ENCODE measurements around the gene PLCXD3.

The PLCXD3 gene

DNA sequence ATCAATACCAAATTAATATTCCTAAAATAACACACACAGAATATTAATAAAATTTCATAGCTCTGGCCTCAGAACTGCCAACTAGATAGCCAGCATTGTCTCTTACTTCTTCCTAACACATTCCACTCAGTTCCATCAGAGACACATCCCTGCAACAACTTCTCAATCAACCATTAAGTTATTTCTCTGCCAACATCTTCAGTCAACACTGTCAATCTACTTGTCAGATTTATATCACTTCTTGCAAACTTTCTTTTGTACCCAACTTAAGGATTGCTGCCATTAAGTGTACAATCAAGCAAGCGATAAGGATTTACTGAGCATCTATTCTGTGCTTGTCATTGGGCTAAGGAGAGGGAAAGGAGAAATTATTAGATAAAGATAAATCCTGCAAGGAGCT lies 50.8 kb downstream of the PLCXD3 start:
- H3K9me3 Mint-ChIP-seq, result no peaks in the 10 kb centered on the region
- H3K27me3 Mint-ChIP-seq (ENCODE audit: low read depth), result no peaks in the 10 kb centered on the region
- no peak overlapping the region for H3K4me3 Mint-ChIP-seq
- H3K4me1 Mint-ChIP-seq (ENCODE audit: low read depth), result no peaks in the 10 kb centered on the region
- no peak for DNase-seq (ENCODE audit: low spot score)
- H3K36me3 Mint-ChIP-seq (ENCODE audit: low read depth), result no peaks in the 10 kb centered on the region
- H3K27ac Mint-ChIP-seq, result no peak overlapping the region

DNA sequence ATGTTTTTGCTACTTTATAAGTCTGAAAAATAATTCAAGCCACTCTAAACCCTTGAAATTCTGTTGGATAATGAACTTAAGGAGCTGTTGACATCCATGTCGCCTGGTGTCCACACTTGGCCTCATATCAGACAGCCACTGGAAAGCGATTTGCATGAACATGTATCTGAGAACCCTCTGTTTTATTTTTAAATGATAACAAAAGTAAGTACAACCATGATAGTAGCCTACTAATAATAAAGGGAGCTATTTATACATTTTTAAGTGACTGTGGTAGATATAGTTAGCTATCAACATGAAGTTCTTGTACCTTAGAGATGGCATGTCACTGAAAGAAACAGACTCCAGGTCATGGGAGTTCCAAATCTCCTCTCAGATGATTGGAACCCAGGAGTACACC lies 53.3 kb downstream of the PLCXD3 start:
- H3K27ac Mint-ChIP-seq, result no peak overlapping the region
- DNase-seq (ENCODE audit: low spot score), result no peak
- no peak overlapping the region for H3K4me3 Mint-ChIP-seq
- H3K4me1 Mint-ChIP-seq (ENCODE audit: low read depth), result no peaks in the 10 kb centered on the region
- H3K9me3 Mint-ChIP-seq, result no peaks in the 10 kb centered on the region
- peaks cover 2% of the 10 kb centered on the region for H3K27me3 Mint-ChIP-seq (ENCODE audit: low read depth)
- no peaks in the 10 kb centered on the region for H3K36me3 Mint-ChIP-seq (ENCODE audit: low read depth)

DNA sequence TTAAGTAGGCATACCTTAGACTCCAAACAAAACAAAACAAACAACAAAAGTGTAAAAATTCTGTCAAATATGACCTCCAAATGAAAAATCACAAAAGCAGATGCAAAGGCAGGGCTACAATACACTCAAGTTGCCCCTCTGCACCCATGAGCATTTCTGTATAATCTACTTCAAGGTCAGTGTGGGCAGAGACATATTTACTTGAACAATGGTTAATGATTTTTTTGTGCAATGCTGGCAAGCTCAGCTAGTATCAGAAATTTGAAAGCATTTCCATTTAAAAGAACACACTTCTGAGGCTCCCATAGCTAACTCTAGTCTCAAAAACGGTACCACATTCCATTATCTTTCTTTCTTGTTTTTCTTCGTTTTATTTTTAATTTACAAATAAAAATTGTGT lies 57.9 kb downstream of the PLCXD3 start:
- H3K36me3 Mint-ChIP-seq (ENCODE audit: low read depth), result no peaks in the 10 kb centered on the region
- no peak overlapping the region for H3K4me3 Mint-ChIP-seq
- no peak for DNase-seq (ENCODE audit: low spot score)
- no peaks in the 10 kb centered on the region for H3K9me3 Mint-ChIP-seq
- H3K27ac Mint-ChIP-seq, result no peak overlapping the region
- H3K27me3 Mint-ChIP-seq (ENCODE audit: low read depth), result peaks cover 2% of the 10 kb centered on the region
- H3K4me1 Mint-ChIP-seq (ENCODE audit: low read depth), result no peaks in the 10 kb centered on the region

DNA sequence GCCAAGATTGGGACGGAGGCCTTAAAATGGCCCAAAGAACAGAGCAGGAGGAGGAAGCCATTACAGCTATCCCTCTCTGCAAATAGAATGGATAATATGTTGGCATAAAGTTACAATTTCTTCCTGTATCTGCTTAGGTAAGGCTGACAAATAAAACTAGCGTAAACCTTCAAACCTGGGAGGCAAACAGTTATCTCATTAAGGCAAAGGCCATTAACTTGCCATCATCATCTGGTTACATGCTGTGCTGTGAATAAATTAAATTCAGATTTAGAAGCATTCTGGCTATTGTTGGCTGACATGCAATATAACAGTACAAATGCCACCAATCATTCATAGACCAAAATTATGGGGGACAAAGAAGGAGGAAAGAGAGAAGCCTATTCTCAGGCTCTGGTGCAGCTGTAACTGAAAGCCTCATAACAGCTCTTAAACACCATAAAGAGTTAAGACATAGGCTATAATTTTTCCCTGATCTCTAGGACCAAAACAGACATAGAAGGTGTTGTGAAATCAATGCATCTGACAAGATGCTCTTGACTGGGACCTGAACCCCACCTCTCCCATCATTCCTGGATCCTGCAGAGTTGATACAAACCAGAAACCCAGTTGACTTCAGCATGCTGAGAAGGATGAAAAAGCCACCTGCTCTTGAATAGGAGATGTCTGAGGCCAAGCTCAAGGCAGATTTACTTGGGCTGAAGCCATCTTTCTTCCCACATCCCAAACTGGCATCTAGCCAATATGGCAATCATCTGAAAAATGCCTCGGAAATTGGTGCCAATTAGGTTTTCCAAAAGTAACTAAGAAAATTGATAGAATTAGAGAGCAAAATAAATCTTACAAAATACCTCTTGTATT lies 62.5 kb downstream of the PLCXD3 start:
- Mint-ChIP-seq H3K27ac (no peak overlapping the region), H3K36me3 (ENCODE audit: low read depth) (no peaks in the 10 kb centered on the region), H3K4me3 (no peak overlapping the region), H3K9me3 (peaks cover 3% of the 10 kb centered on the region), H3K4me1 (ENCODE audit: low read depth) (no peaks in the 10 kb centered on the region), H3K27me3 (ENCODE audit: low read depth) (peaks cover 2% of the 10 kb centered on the region)
- no peak for DNase-seq (ENCODE audit: low spot score)

DNA sequence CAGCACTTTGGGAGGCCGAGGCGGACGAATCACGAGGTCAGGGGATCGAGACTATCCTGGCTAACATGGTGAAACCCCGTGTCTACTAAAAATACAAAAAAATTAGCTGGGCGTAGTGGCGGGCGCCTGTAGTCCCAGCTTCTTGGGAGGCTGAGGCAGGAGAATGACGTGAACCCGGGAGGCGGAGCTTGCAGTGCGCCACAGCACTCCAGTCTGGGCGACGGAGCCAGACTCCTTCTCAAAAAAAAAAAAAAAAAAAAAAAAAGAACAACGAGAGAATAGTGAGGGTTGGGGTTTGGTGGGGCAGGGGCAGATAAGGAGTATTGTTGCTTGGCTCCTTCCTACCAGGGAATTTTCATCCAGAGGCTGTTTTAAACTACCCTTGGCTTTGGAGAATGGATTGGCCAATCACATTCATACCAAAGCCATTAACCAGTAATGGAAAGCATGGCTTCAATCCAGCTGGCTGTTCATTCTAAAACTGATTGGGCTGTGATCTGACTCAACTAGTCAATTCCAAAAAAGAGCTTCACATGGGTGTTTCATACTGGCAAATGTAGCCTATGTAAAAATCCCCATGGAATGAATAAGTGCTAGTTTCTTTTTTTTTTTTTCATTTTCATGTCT lies 64.4 kb downstream of the PLCXD3 start:
- Mint-ChIP-seq H3K9me3 (peaks cover 3% of the 10 kb centered on the region), H3K27ac (no peak overlapping the region), H3K36me3 (ENCODE audit: low read depth) (no peaks in the 10 kb centered on the region), H3K4me1 (ENCODE audit: low read depth) (no peaks in the 10 kb centered on the region), H3K27me3 (ENCODE audit: low read depth) (no peaks in the 10 kb centered on the region), H3K4me3 (no peak overlapping the region)
- no peak for DNase-seq (ENCODE audit: low spot score)

DNA sequence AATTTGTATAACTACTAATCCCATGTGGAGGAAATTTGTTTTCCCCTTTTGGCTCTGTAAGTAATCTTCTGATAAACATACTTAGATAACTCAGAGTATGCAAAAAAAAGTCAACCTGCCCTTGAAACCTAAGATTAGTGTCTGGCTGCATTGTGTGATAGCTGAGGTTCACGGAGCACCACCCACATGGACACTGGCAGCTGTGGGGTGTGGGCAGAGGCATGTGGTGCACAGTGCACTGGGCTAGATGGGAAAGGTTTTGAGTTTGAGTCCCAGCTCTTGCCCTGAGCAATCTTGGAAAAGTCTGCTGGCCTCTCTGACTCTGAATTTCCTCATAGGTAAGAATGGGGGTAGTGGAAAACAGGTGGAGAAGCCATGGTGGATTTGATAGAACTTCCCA lies 75.1 kb downstream of the PLCXD3 start:
- DNase-seq (ENCODE audit: low spot score), result no peak
- Mint-ChIP-seq H3K4me1 (ENCODE audit: low read depth) (no peaks in the 10 kb centered on the region), H3K9me3 (no peaks in the 10 kb centered on the region), H3K36me3 (ENCODE audit: low read depth) (no peaks in the 10 kb centered on the region), H3K27ac (no peak overlapping the region), H3K4me3 (no peak overlapping the region), H3K27me3 (ENCODE audit: low read depth) (peaks cover 3% of the 10 kb centered on the region)

DNA sequence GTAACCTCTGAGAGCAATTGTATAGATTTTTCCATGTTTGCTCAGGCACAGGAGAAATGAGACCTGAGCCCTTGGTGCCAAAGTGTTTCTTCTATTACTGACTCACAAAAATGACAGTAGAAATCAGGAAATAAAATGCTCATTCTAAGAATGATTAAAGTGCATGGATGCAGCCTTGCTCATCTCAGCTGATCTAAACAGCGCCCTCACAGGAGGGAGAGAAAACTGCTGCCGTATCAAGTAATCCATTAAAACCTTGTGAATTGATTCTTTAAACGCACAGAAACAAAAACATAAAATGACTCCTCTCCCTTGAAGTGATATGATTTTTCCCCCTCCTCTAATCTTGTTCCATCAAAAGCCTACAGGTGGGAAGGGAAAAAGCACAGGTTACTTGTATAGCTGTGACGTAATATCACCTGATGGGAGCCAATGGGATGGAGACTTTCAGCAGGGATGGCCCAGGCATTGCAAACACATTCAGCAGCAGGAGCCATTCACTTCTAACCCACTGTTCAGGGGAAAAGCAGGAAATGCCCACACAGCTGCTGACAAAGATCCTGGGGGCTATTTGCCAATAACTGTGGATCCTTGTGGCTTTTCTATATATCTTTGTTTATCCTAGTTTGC lies 76.7 kb downstream of the PLCXD3 start:
- Mint-ChIP-seq H3K27ac (no peak overlapping the region), H3K9me3 (no peaks in the 10 kb centered on the region), H3K27me3 (ENCODE audit: low read depth) (no peaks in the 10 kb centered on the region), H3K4me3 (no peak overlapping the region), H3K36me3 (ENCODE audit: low read depth) (no peaks in the 10 kb centered on the region), H3K4me1 (ENCODE audit: low read depth) (no peaks in the 10 kb centered on the region)
- no peak for DNase-seq (ENCODE audit: low spot score)

DNA sequence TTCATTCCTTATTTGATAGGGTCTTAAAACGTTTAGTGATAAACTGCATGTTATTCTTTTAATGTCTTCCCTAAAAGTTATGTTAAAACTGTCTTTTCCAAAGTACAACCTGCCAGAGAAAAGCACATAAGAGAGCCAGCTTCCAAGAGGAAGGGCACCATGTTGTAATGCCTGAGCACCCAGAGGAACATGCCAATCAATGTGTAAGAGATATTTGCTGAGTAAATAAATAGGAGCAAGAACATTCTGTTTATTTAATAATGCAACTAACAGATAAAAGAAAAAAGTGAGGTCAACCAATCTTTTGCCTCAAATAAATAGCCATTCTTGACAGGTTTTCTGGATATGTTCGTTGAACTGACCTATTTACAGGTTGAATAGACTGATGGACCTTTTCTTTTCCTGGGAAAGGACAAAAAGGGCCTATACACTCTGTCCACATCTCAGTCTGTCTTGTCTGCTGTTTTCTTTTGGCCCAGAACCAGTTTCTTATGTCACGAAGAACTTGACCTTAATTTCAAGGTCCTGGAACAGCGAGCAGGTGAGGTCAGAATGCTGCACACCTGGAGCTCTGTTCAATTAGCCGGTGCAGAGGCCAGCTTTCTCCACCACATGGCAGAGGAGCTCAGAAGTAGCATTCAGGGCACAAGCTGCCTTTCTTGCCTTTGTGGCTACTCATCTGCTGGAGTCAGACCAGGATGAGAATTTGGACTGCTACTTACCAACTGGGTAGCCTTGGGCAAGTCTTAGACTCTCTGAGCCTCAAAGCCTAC lies 77.7 kb downstream of the PLCXD3 start:
- Mint-ChIP-seq H3K27ac (no peak overlapping the region), H3K27me3 (ENCODE audit: low read depth) (no peaks in the 10 kb centered on the region)

DNA sequence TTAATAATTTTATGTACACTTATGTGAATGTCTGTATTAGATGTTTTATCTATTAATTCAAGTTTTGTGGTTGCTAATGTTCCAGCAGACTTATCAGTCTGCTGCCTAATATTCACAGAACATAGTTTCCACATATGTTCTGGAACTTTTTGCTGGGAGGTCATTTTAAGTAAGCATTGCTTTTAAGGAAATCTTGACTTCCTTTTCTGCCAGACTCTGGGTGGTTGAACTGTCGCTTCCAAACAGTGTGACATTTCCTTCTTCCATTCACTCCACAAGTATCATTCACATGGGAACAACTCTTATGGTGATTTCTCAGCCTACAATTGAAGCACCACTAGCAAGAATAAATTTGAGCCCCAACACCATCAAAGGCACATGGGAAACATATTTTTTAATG lies 82.9 kb downstream of the PLCXD3 start:
- Mint-ChIP-seq H3K27ac (no peak overlapping the region), H3K9me3 (no peaks in the 10 kb centered on the region), H3K36me3 (ENCODE audit: low read depth) (no peaks in the 10 kb centered on the region), H3K27me3 (ENCODE audit: low read depth) (no peaks in the 10 kb centered on the region), H3K4me3 (no peak overlapping the region), H3K4me1 (ENCODE audit: low read depth) (no peaks in the 10 kb centered on the region)
- no peak for DNase-seq (ENCODE audit: low spot score)

More for the DNA sequence above, 77.7 kb downstream of the PLCXD3 start:
- DNase-seq (ENCODE audit: low spot score), result no peak
- H3K36me3 Mint-ChIP-seq (ENCODE audit: low read depth), result no peaks in the 10 kb centered on the region
- no peak overlapping the region for H3K4me3 Mint-ChIP-seq
- no peaks in the 10 kb centered on the region for H3K4me1 Mint-ChIP-seq (ENCODE audit: low read depth)
- no peaks in the 10 kb centered on the region for H3K9me3 Mint-ChIP-seq

DNA sequence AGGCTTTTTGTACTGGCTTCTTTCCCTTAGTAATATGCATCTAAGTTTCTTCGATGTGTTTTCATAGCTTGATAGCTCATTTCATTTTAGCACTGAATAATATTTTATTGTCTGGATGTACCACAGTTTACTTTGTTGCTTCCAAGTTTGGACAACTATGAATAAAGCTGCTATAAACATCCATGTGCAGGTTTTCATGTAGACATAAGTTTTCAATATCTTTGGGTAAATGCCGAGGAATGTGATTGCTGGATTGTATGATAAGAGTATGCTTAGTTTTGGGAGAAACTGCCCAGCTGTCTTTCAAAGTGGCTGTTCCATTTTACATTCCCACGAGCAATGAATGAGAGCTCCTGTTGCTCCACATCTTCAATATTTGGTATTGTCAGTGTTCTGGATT lies 84.7 kb downstream of the PLCXD3 start:
- no peak overlapping the region for H3K4me3 Mint-ChIP-seq
- H3K9me3 Mint-ChIP-seq, result no peaks in the 10 kb centered on the region
- H3K27ac Mint-ChIP-seq, result no peak overlapping the region

DNA sequence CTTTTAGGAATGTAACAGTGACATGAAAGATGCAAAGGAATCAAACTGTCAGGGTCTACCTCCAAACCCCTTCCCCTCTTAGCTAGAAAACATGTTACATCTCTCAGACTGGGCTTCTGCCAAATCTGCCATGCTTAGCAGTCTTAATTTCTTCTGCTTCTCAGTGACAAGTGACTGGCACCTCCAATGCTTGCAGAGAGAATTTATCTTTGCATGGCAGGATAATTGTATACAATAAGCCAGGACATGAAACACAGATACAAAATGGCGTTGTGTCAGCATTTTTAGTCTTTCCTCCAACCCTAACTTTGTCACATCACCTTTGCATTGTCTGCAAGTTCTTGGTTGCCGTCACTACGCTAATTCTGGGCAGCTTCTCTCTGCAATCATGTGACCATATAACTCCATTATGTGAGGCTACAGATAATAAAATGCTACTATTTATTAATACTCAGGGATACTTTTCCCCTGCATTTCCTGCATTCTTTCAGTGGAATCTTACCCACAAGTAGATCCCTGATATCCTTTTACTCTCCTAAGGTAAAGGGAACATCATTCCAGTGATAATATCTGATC lies 89.8 kb downstream of the PLCXD3 start:
- no peaks in the 10 kb centered on the region for H3K36me3 Mint-ChIP-seq (ENCODE audit: low read depth)
- no peaks in the 10 kb centered on the region for H3K9me3 Mint-ChIP-seq

More for the DNA sequence above, 84.7 kb downstream of the PLCXD3 start:
- DNase-seq (ENCODE audit: low spot score), result no peak
- no peaks in the 10 kb centered on the region for H3K36me3 Mint-ChIP-seq (ENCODE audit: low read depth)
- H3K27me3 Mint-ChIP-seq (ENCODE audit: low read depth), result no peaks in the 10 kb centered on the region
- no peaks in the 10 kb centered on the region for H3K4me1 Mint-ChIP-seq (ENCODE audit: low read depth)

DNA sequence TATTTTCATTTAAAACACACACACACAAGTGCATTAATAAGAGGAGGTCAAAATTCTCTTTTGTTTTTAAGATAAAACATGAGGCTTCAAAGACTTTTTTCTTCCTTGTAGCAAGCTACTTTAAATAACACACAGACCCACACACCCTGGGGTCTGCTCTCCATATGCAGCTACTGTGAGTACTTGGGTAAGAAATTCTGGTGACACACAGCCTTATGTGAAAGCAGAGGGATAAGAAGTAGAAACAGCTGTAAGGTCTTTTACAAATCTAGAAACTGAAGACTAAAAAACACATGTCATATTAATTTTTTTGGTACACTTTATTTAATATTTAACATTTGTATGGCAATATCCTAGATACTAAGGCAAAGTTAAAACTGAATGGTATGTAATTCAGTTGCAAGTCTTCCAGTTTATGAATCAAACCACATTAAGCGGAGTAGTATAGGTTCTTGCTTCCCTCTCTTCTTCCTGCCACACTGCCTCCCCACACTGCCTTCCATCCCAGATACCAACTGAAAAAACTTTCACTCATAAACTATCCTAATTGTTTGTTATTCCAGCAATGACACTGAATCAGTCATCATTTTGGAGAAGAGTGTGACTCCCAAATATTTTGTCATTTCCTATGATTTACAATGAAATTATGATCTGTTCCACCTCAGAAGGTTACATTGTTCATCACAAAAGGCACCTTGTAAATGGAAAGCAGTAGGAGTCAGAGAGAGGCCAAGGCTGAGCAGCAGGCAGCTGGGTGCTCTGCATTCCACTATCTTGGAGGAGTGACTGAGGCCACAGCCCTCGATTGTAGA lies 92.0 kb downstream of the PLCXD3 start:
- Mint-ChIP-seq H3K9me3 (no peaks in the 10 kb centered on the region), H3K4me1 (ENCODE audit: low read depth) (no peaks in the 10 kb centered on the region), H3K27ac (no peak overlapping the region), H3K4me3 (no peak overlapping the region), H3K27me3 (ENCODE audit: low read depth) (no peaks in the 10 kb centered on the region), H3K36me3 (ENCODE audit: low read depth) (no peaks in the 10 kb centered on the region)
- DNase-seq (ENCODE audit: low spot score), result no peak

More for the DNA sequence above, 89.8 kb downstream of the PLCXD3 start:
- no peaks in the 10 kb centered on the region for H3K27me3 Mint-ChIP-seq (ENCODE audit: low read depth)
- no peak overlapping the region for H3K27ac Mint-ChIP-seq
- DNase-seq (ENCODE audit: low spot score), result no peak
- no peaks in the 10 kb centered on the region for H3K4me1 Mint-ChIP-seq (ENCODE audit: low read depth)
- no peak overlapping the region for H3K4me3 Mint-ChIP-seq

DNA sequence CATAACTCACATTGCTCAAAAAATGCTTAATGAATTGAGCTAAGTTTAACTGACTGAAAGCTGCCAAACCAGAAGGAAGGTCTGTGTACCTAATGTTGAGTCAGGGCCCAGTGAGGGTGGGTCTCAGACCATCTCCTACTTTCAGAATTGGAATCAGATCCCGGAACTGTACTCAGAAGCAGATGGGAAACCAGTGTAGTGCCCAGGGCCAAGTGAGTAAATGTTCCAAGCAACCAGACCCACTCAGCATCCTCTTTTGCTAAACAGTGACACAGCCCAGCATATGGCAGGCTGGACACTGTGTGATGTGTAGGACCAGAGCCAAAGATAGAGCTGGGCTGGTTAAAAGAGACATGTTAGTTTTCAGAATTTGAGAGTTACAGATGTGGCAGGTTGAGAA lies 94.1 kb downstream of the PLCXD3 start:
- Mint-ChIP-seq H3K27ac (no peak overlapping the region), H3K27me3 (ENCODE audit: low read depth) (no peaks in the 10 kb centered on the region), H3K4me1 (ENCODE audit: low read depth) (no peaks in the 10 kb centered on the region), H3K4me3 (no peak overlapping the region), H3K36me3 (ENCODE audit: low read depth) (no peaks in the 10 kb centered on the region), H3K9me3 (no peaks in the 10 kb centered on the region)
- DNase-seq (ENCODE audit: low spot score), result no peak
